NCI-H2029 (cell line): ENCODE measurements around the gene GRID1.

Source experiments
- DNase-seq: peaks from one replicate; lab custom pipeline; 2025; lab: John Stamatoyannopoulos, UW

GRID1 gene

GRCh38 chr10:85826377-85826776 lies 540.2 kb downstream of the GRID1 start:
- no peak for DNase-seq

GRCh38 chr10:85811405-85811804 lies 555.2 kb downstream of the GRID1 start:
- DNase-seq, result no peak

- DNase-seq, result no peak
Observed at GRCh38 chr10:85810674-85811073, 555.9 kb downstream of the GRID1 start.

GRCh38 chr10:85795460-85795859 lies 571.1 kb downstream of the GRID1 start:
- DNase-seq, result no peak

DNA sequence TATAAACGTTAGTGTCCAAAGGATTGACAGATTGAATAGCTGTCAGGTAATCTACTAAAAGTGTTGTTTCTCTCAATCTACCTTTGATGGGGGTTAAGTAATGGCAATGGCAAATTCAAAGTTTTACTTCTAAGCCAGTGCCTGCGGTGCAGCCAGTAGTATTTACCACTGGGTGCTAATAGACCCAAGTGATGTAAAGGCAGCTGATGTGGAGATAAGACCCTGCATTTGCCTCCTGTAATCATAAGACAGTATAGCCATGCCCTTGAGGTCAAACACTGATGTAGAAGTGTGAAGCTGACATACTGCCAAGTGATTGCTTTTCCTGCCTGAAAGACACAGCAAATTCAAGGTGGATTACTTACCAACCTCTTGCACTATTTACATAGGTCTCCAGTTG lies 572.0 kb downstream of the GRID1 start:
- no peak for DNase-seq

GRCh38 chr10:85792533-85792858 lies 574.1 kb downstream of the GRID1 start:
- DNase-seq, result no peak

DNA sequence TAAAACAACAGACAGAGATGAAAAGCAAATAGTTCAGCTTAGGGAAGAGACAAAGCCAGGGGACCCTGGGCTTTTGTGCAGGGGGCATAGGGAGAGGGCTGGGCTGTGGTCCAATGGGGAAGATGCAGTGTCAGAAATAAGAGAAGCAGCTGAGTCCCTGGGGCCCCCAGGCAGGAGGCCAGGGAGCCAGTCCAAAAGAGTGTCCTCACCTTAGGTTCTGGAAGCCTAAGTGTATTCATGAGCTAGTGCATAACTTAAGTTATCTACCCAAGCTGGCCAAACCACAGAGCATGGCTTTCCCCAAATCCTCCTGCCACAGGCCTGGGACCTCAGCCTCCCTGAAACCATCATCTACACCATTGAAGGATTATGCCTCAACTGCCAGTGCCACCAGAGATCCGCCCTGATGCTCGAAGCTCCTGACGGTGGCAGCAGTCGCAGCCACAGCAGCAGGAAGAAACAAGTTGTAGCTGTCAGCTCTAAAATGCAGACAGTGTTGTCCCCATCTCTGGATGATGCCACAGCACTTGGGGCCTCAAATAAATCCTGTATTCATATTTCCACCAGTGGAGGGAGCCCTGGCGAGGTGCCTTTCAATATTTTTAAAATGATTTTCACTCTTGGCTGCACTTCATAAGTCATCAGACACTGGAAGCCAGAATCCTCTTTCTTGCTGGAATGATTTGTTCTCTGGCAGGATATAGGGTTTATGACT lies 574.6 kb downstream of the GRID1 start:
- no peak for DNase-seq

DNA sequence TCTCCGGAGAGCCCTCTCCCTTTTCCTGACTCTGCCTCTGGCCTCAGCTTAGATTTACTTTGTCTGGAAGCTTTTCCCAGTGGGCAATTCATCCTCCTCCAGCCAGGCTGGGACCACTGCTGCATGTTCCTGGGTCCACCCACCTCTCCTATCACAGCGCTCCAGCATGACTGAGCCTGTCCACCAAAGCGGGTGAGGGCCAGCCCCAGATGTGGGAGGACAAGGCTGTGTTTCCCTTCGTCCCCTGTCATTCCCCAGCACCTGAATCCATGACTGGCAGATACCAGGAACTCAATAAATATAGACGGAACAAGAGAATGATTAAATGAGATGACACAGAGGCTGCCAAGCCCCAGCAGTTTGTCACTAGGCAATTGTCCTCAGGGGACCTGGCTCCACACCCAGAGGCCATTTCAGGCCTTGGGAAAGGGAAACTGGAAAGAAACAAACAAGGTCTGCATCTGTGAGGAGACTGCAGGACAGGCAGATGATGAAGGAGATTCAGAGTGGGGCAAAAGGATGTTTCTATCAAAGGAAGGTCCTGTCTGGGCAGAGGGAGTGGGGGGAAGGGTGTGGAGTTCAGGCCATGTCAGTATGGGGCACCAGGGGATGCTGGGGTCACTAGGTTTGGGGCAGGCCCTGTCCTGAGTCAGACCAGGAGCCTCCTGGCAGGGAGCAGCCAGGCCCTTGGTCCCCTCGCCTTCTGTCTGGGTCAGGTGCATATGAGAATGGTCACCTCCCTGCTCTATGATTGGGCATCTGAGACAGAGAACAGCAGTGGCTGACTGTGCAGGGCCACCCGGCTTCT lies 576.4 kb downstream of the GRID1 start:
- DNase-seq, result no peak

GRCh38 chr10:85789125-85789524 lies 577.5 kb downstream of the GRID1 start:
- DNase-seq, result no peak

GRCh38 chr10:85788570-85788969 lies 578.0 kb downstream of the GRID1 start:
- DNase-seq, result no peak

DNA sequence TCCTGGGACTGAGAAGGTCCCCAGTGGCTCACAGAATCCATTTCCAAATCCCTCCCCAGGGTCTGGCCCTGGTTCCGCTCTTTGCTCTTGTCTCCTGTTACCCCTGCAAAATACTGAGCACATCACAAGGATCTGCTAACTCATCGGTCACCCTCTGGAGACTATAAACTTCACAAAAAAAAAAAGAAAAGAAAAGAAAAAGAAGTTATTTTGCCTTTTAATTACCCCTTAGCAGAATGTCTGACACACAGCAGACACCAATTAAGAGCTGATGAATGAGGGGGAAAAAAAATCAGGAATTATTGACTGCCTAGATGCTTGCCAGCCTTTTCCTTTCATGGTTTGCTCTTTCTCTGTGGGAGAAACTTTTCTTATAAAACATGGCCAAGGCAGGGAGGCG lies 578.7 kb downstream of the GRID1 start:
- no peak for DNase-seq

DNA sequence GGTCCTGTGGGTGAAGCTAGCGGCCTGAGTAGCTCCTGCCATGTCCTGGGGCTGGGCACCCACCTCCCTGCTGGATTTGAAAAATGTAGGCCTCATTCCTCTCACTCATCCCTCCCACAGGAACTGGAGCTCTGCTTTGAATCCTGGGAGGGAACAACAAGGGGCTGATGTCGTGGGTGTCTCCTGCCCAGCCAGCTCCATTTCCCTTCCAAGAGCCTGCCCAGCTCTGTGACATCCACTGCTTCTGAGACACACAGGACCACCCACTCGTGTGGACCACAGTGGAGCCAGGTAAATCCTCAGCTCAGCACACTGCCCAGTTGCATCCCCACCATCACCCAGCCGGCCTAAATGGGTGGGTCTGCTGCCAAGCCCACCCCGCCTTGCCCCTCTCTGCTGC lies 579.2 kb downstream of the GRID1 start:
- no peak for DNase-seq

DNA sequence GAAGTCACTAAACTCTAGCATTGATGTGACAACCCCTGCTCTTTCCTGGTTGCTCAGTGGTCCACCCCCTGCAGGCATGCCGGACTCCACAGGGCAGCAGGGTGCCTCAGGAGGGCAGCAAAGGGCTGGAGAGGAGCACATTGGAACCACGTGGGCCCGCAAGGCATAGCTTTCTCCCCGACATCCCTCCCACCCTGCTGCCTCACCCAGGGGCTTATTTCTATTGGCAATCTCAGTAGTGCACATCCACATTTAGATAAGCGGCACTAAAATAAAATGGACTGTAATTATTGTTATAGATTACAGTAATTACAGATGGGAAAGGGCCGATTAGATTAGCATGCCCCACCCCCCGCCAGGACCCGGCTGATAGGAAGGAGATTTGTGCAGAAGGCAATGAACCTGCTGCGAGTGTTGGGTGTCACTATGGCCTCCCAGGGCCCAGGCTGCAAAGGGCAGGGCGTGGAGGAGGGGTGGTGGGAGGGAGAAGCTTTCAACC lies 580.1 kb downstream of the GRID1 start:
- DNase-seq, result no peak

DNA sequence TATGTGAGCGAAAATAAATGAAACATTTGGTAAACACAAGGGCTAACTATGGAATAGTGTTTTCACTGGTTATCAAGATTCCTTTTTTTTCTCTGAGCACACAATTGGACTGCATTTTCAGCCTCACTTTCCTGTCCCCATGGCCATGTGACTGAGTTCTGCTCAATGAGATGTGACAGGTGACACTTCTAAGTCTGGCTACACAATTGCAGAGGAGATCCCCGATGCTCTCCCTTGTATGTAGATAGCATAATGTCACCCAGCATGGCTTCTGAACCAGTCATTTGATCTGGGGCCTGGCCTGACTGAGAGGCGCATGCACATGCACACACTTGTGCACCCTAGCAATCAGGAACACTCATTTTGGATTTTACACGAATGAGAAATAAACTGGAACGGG lies 581.8 kb downstream of the GRID1 start:
- no peak for DNase-seq

DNA sequence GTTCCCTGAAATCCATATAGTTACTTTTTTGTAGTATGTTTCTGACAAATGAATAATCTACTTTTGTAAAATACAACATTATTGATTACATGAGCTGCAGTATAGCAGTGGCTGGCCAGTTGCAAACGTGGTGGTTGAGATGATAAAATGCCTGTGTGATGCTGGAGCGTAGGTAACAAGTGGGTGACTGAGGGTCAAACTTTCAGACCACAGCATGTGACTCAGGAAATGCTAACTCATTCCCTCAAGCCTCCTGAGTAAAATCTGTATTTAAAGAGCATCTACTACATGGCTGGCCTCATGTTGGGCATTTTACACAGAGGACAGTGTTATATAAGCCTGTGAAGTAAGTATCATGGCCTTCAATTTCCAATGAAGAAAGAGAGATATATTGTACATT lies 585.2 kb downstream of the GRID1 start:
- no peak for DNase-seq

- no peak for DNase-seq
Observed at GRCh38 chr10:85778074-85778473, 588.5 kb downstream of the GRID1 start.

DNA sequence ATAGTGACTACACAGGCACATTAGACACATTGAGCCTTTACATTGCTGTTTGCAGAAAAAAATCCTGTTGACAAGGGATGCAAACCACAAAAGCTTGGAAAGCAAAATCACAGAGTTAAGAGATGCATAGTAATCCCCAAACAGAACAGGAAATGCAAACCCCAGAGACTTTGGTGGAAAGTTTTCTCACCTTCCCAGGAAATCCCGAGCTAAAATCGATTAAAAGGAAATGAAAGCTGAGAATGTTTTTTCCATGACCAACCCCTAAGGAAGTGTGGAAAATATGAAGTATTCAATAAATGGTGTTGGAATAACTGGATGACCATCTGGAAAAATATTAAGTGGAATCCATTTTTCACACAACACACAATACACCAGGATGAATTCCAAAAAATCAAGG lies 598.7 kb downstream of the GRID1 start:
- no peak for DNase-seq

DNA sequence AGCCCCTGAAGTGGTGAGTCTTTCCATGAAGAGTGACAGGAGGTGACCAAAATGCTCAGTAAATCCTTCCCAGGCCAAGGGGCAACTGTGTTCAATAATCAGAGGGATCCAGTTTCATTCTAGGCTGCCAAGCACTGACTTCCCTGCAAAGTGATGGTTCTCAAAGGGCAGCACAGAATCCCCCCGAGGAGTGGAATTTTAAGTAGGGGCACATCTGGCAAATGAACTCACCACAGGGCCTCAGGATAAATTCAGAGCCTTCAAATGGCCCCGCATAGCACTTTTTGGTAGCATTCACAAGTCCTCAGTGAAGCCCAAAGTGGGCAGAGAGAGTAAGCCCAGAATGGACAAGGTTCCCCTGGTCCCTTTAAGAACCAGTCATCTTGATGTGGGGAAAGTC lies 602.5 kb downstream of the GRID1 start:
- no peak for DNase-seq

GRCh38 chr10:85761906-85762445 lies 604.6 kb downstream of the GRID1 start:
- DNase-seq, result no peak

DNA sequence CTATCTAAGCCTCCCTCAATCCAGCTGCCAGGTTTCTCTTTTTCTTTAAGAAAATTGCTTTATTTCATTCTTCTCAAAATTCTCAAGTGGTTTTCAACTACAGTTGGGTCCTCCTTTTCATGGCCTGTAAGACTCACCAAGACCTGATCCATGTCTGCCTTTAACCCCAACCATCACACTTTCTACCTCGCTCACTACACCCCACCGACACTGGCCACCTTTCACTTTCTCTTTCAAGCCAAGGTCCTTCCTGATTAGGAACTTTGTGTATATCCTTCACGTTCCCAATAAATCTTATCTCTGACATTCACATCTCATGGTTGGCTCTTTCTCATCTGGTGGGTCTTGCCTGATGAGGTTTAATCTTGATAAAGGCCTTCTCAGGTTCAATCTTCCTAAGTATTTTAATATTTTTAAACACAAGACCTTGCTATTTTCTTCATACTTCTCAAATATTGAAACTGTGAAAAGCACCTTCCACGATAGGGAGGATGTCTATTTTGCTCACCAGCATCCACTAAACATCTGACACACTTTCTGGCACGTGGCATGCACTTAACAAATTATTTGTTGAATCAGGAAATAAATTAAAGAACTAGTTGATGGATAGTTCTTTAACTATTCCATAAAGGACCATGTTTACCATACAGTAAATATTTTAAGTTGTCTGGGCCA lies 624.8 kb downstream of the GRID1 start:
- no peak for DNase-seq

DNA sequence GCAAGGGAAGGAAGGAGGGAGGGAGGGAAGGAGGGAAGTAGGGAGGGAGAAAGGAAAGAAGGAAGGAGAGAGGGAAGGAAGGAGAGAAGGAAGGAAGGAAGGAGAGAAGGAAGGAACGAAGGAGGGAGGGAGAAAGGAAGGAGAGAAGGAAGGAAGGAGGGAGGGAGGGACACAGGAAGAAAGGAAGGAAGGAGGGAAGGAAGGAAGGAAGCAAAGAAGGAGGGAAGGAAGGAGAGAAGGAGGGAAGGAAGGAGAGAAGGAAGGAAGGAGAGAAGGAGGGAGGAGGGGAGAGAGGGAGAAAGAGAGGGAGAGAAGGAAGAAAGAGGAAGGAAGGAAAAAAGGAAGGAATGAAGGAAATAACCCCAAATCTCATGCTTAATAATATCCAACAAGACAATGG lies 630.6 kb downstream of the GRID1 start:
- DNase-seq, result no peak

DNA sequence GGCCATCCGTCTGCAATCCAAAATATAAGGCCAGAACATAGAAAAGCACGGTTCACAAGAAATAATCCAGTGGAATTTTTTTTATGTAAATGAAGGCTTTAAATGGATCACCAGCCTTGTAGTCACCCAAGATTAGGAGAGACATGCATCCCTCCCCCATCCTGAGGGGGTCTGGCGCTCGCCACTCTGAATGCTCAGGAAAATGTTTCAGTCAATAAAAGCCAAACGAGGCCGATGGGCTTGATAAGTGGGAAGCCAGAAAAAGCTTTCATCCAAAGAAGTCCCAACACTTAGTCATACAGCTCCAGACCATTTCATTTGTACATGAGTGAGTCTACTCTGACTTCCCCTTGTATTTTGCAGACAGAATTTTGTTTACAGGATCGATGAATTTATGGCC lies 631.8 kb downstream of the GRID1 start:
- no peak for DNase-seq

- DNase-seq, result no peak
Observed at GRCh38 chr10:85724215-85724614, 642.4 kb downstream of the GRID1 start.
